Measurements from ENCODE around the gene FRMD4A.

Gene FRMD4A

DNA sequence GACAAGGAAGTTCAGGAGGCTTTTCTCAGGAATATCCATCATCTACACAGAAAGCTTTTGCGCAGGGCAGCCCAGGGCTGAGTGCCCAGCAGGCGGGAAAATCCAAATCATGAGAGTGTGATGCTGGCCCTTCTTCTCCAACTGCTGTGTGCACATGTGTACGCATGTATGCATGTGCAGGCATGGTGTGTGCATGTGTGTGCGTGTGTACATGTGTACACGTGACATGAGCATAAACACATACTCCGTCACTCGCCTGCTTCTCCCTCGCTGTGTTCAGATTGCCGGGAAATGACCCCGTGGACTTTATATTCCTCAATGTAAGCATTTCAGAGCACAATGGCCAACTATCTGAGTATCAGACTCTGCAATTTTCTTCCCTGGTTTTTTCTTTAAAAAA, 658.8 kb downstream of the FRMD4A start:
- no peak for DNase-seq (ENCODE audit: low spot score)

- DNase-seq (ENCODE audit: low spot score): no peak
These were observed 660.4 kb downstream of the FRMD4A start for GRCh38 chr10:13670311-13670710.

GRCh38 chr10:13669901-13670300, 660.8 kb downstream of the FRMD4A start:
- DNase-seq (ENCODE audit: low spot score): no peak

DNA sequence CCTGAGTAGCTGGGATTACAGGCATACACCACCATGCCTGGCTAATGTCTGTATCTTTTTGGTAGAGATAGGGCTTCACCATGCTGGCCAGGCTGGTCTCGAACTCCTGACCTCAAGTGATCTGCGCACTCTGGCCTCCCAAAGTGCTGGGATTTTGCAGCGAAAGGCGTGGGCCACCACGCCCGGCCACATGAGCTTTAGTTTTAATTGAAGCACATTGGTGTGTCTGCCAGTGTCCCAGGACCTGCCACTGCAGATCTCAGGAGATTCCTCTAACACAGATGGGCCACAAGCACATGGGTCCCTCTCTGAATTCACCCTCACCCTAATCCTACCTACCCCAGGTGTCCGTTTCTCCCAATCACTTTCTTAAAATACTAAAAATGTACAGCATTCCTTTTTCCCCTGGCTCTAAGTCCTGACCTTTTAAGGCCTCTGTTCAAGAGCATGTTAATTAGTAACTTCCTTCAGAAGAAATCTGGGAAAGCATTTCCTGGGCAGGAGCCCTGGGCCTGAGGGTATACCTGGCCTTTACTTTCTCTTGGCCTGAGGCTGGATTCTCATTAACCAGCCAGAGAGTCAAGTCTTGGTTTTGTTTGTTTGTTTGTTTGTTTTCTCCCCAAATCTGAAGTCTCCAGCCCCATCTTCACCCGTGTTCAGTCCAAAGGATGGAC, 661.4 kb downstream of the FRMD4A start:
- peak; percentile 32 for DNase-seq (ENCODE audit: low spot score)

GRCh38 chr10:13668126-13668525, 662.6 kb downstream of the FRMD4A start:
- no peak for DNase-seq (ENCODE audit: low spot score)

- DNase-seq (ENCODE audit: low spot score): no peak
These were observed 665.0 kb downstream of the FRMD4A start for GRCh38 chr10:13665516-13666262.

GRCh38 chr10:13661256-13661655, 669.5 kb downstream of the FRMD4A start:
- DNase-seq (ENCODE audit: low spot score): no peak

DNA sequence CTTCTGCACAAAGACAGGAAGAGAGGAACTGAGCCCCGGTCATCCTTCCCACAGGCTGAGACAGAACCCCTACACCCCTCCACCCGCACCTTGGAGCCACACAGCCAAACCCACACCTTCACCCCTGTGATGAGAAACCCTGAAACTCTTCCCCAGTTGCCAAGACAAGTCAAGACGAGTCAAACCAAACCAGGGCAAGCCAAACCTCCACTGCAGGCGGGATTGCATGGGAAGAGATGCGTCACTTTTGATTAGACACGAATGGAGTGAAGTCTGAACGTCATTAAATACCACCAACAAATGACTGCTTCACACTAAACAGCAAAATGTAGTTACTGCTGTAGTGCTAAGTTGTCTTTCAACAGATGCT, 670.2 kb downstream of the FRMD4A start:
- DNase-seq (ENCODE audit: low spot score): no peak

- peak; percentile 84 for DNase-seq (ENCODE audit: low spot score)
These were observed 670.7 kb downstream of the FRMD4A start for GRCh38 chr10:13659887-13660550.

DNA sequence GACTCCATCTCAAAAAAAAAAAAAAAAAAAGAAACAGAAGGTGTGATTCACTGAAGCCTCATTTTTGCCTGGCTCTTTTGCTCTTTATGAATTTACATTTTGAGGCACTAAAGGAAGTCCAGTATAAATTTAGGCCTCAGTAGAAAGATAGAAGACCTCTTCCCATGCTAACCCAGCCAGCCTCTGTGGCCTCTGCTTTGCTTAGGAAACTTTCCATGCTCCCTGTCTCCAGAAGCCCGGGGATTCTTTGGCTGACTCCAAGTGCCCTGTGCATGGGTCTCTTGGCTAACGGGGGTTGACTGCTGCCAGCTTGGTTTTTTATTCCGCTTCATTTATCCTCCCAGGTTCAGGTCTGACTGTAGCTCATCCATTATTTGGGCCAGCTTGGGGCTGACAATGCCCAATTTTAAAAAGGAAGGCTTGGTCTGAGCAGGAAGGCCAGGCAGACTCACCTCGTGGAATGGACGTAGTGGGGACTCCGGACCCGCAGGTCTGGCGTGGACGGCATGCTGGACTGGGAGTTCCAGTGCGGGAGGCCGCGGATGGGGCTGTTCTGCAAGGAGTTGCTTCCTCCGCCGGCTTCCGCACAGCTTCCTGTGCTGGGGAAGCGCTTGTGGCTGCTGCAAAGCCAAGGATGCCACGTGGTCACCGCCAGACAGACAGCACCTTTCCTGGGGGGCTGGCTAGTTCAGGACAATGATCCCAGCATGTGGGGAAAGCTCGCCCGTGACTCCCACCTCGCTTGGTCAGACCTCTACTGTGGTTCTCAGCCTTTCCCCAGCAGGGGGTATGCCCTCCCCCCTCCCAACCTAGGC, 671.6 kb downstream of the FRMD4A start:
- DNase-seq (ENCODE audit: low spot score): no peak

DNA sequence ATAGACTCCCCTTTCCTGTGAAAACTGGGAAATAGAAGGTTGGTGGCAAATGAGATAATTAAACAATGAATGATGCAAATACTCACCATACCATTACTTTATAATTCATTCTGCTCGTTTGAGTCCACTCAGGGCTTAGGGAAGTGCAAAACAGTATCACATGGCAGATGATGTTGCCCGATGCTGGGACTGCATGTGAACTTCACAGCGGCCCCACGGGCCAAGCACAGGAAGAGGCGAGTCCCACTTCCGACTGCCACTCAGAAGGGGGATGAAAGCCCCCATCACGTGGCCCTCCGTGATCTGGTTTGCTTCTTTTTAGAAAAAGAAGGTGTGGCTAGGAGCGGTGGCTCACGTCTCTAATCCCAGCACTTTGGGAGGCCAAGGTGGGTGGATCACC, 672.5 kb downstream of the FRMD4A start:
- DNase-seq (ENCODE audit: low spot score): no peak

GRCh38 chr10:13657101-13657680, 673.5 kb downstream of the FRMD4A start:
- no peak for DNase-seq (ENCODE audit: low spot score)

- no peak for DNase-seq (ENCODE audit: low spot score)
These were observed 674.2 kb downstream of the FRMD4A start for GRCh38 chr10:13656337-13657100.

GRCh38 chr10:13654846-13655245, 675.9 kb downstream of the FRMD4A start:
- DNase-seq (ENCODE audit: low spot score): no peak

DNA sequence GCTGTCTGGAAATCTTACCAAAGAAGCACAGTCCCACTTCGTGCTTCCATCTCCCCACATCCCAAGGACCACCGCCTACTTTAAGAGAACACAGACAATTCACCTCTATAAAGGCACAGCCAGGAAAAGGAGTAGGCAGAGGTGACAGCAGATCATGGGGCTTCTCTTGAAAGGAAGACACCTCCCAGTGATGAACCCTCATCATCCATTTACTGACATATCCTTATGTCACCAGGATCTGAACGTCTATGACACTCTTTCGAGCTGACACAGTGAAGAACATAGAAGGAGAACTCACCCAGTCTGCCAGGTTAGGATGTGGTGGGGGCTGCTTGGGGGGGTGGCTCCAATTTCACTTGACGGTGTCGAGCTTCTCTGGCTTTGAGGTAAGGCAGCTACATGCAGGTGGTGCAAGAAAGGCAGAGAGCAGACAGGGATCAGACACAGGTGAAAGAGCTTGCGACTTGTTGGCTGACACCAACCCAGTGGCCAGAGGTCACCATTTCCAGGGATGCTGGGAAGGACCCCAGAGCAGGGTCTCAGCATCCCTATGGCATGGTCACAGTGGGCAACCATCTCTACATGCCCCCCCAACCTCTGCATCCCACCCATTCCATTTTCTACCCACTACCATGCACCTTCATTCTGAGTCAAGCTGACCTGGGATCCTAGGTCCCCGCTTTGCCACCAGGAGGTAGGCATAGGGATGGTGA, 676.5 kb downstream of the FRMD4A start:
- DNase-seq (ENCODE audit: low spot score): no peak

DNA sequence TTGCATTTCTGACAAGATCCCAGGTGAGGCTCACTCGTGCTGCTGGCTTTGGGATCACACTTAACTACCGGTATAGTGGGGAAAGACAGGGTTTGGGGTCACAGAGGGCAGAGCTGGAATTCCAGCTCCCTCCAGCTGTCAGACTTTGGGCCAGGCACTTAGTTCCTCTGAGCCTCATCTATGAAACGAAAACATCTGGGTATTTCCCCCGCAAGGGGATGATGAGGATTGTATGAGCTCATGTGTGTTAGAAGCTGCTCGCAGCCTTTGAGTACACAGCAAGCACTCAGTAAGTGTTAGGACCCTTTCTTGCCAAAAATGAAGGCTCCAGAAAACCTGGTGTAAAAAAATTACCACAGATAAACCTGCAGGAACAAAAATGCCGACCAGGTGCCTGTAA, 677.9 kb downstream of the FRMD4A start:
- no peak for DNase-seq (ENCODE audit: low spot score)

- DNase-seq (ENCODE audit: low spot score): no peak
These were observed 678.6 kb downstream of the FRMD4A start for GRCh38 chr10:13651969-13652720.

DNA sequence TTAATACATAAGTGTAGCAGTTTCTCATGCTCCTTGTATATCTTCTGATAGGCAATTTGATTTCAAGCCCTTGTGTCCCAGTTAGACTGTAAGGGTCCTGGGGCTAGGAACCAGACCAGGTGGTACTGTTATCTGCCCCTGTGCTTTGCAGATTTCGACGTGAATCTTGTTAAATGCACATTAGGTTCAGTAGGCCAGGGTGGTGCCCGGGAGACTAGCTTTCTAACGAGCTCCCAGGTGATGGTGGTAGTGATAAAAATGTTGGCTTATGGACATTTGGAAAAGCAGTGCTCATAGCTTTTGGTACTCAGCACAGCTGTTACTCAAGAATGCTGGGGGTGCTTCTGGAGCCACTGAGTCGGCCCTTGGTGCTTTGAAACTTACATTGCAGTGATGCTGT, 679.8 kb downstream of the FRMD4A start:
- no peak for DNase-seq (ENCODE audit: low spot score)

GRCh38 chr10:13649844-13650520, 680.7 kb downstream of the FRMD4A start:
- DNase-seq (ENCODE audit: low spot score): no peak

Data from HuH-7.5 (cell line).